ENCODE measurements around the gene AP5S1. TPM values are rescaled to one million over a fixed set of nuclear protein-coding genes. Genes with fewer than 3 reads are reported as not detected.
A peak's percentile ranks its signal among the peaks of the same experiment; 100 is the strongest.

The AP5S1 gene
- polyA plus RNA-seq, 3 donors: 6.6 to 10.8 (median 8.6) TPM

GRCh38 chr20:3794701-3795420 lies 25.5 kb upstream of the AP5S1 start:
- no peaks in the 10 kb centered on the region for H3K27me3 ChIP-seq (ENCODE audit: control insufficient read depth in 2 of 2, insufficient read depth in 2 of 2, low read length in 2 of 2)
- TF ChIP-seq CTCF (IDR thresholded peaks at IDR 0.05): no peak
- peak overlapping the region in 6 of 7 donors; percentile 73 to 97 (median 92) for H3K27ac Mint-ChIP-seq
- peak overlapping the region in 2 of 3 experiments; percentile 76 to 85 for H3K4me3 ChIP-seq (replicated peaks in 1 of 3; ENCODE audit: low read depth in 2 of 3, low read length in 3 of 3)
- H3K9ac ChIP-seq (ENCODE audit: insufficient read depth, low read length, poor library complexity, severe bottlenecking): peak overlapping the region; percentile 76
- H3K36me3 ChIP-seq (replicated peaks in 1 of 2; ENCODE audit: control insufficient read depth in 1 of 2, insufficient read depth in 2 of 2, low read length in 2 of 2): peaks cover 0 to 15% of the 10 kb centered on the region in 2 donors
- H3K4me3 Mint-ChIP-seq: peak overlapping the region; percentile 81 to 89
- peaks cover 3 to 10% of the 10 kb centered on the region in 2 donors for H3K36me3 Mint-ChIP-seq
- H3K9me3 Mint-ChIP-seq: no peaks in the 10 kb centered on the region
- H3K4me2 ChIP-seq (replicated peaks; ENCODE audit: extremely low read depth, low read length, poor library complexity, severe bottlenecking): peak overlapping the region; percentile 90
- H3K27ac ChIP-seq (ENCODE audit: low read depth in 1 of 2, low read length in 2 of 2): peak overlapping the region in 1 of 2 donors; percentile 95
- no peak for DNase-seq
- H3K4me1 Mint-ChIP-seq: peaks cover 36% of the 10 kb centered on the region
- H3K79me2 ChIP-seq (ENCODE audit: insufficient read depth, low read length): peaks cover 28% of the 10 kb centered on the region
- peak overlapping the region; percentile 93 for H2AFZ ChIP-seq (ENCODE audit: insufficient read depth, low read depth, low read length, poor library complexity, severe bottlenecking)
- peaks cover 0 to 5% (median 0%) of the 10 kb centered on the region in 3 donors for H3K27me3 Mint-ChIP-seq (ENCODE audit: low read depth in 3 of 3)
- H4K20me1 ChIP-seq (ENCODE audit: insufficient read depth, low read length): peaks cover 5% of the 10 kb centered on the region
- H3K4me1 ChIP-seq (ENCODE audit: control insufficient read depth in 1 of 2, insufficient read depth in 2 of 2, low read length in 2 of 2): peaks cover 24 to 41% of the 10 kb centered on the region in 2 donors
- intact Hi-C loops (cut with micrococcal nuclease): no loop called here
- H3K9me3 ChIP-seq (replicated peaks in 1 of 2; ENCODE audit: control insufficient read depth in 1 of 2, insufficient read depth in 1 of 2, low read length in 2 of 2): no peaks in the 10 kb centered on the region
- WGBS (ENCODE audit: insufficient coverage): 97% methylated on average over 13 of the region's 25 CpGs

GRCh38 chr20:3795511-3796468 lies 24.6 kb upstream of the AP5S1 start, which contains the start of gene CDC25B:
Gene CDC25B (plus strand): TSS chr20:3796310. CDS start chr20:3796532, 222 bp downstream.
- H3K4me3 ChIP-seq (replicated peaks in 1 of 3; ENCODE audit: low read depth in 2 of 3, low read length in 3 of 3): peak within 1 kb of the TSS; percentile 48 to 85 (median 76)
- DNase-seq: peak; percentile 72 to 77 (median 74)
- peak within 1 kb of the TSS; percentile 90 for H3K4me2 ChIP-seq (replicated peaks; ENCODE audit: extremely low read depth, low read length, poor library complexity, severe bottlenecking)
- H3K9me3 ChIP-seq (replicated peaks in 1 of 2; ENCODE audit: control insufficient read depth in 1 of 2, insufficient read depth in 1 of 2, low read length in 2 of 2): no peaks in the 10 kb centered on the region
- H3K9me3 Mint-ChIP-seq: no peaks in the 10 kb centered on the region
- intact Hi-C loops (cut with micrococcal nuclease): no loop called here
- peak within 1 kb of the TSS; percentile 76 for H3K9ac ChIP-seq (ENCODE audit: insufficient read depth, low read length, poor library complexity, severe bottlenecking)
- TF ChIP-seq CTCF (IDR thresholded peaks at IDR 0.05): peak; percentile 11
- H3K4me1 Mint-ChIP-seq: peaks cover 36% of the 10 kb centered on the region
- peak within 1 kb of the TSS; percentile 81 to 89 for H3K4me3 Mint-ChIP-seq
- H3K79me2 ChIP-seq (ENCODE audit: insufficient read depth, low read length): peaks cover 34% of the 10 kb centered on the region
- peak within 1 kb of the TSS; percentile 69 to 95 for H3K27ac ChIP-seq (ENCODE audit: low read depth in 1 of 2, low read length in 2 of 2)
- H3K27me3 Mint-ChIP-seq (ENCODE audit: low read depth in 3 of 3): peaks cover 0 to 5% (median 0%) of the 10 kb centered on the region in 3 donors
- peaks cover 24 to 41% of the 10 kb centered on the region in 2 donors for H3K4me1 ChIP-seq (ENCODE audit: control insufficient read depth in 1 of 2, insufficient read depth in 2 of 2, low read length in 2 of 2)
- H2AFZ ChIP-seq (ENCODE audit: insufficient read depth, low read depth, low read length, poor library complexity, severe bottlenecking): peak within 1 kb of the TSS; percentile 93
- no peaks in the 10 kb centered on the region for H3K27me3 ChIP-seq (ENCODE audit: control insufficient read depth in 2 of 2, insufficient read depth in 2 of 2, low read length in 2 of 2)
- H3K27ac Mint-ChIP-seq: peak within 1 kb of the TSS; percentile 84 to 97 (median 94)
- peaks cover 5% of the 10 kb centered on the region for H4K20me1 ChIP-seq (ENCODE audit: insufficient read depth, low read length)
- peaks cover 10 to 15% of the 10 kb centered on the region in 2 donors for H3K36me3 Mint-ChIP-seq
- WGBS (ENCODE audit: insufficient coverage): under 1% methylated on average over 41 of the region's 69 CpGs
- peaks cover 4 to 24% of the 10 kb centered on the region in 2 donors for H3K36me3 ChIP-seq (replicated peaks in 1 of 2; ENCODE audit: control insufficient read depth in 1 of 2, insufficient read depth in 2 of 2, low read length in 2 of 2)

Data from CD14-positive monocyte (primary cell).